ENCODE results near the gene SPDYE3.
"Not testable (repeated sequence)": the region's sequence is repeated elsewhere in the genome, so short reads cannot be mapped to it uniquely, and the experiment has no call there.

SPDYE3 gene

GRCh38 chr7:100307402-100307801 lies at the start of gene SPDYE3:
Gene SPDYE3 (plus strand): TSS chr7:100307702. CDS start chr7:100307886, 184 bp downstream.
- not testable (repeated sequence) for DNase-seq

GRCh38 chr7:100259984-100260383 lies 47.5 kb upstream of the SPDYE3 start:
- DNase-seq: not testable (repeated sequence)

- DNase-seq: not testable (repeated sequence)
Observed at GRCh38 chr7:100262896-100263295, 44.6 kb upstream of the SPDYE3 start.

- DNase-seq: not testable (repeated sequence)
Observed at GRCh38 chr7:100264223-100264622, 43.3 kb upstream of the SPDYE3 start.

- DNase-seq: not testable (repeated sequence)
Observed at GRCh38 chr7:100264669-100265165, 42.8 kb upstream of the SPDYE3 start.

- DNase-seq: not testable (repeated sequence)
Observed at GRCh38 chr7:100265851-100266250, 41.7 kb upstream of the SPDYE3 start.

GRCh38 chr7:100266576-100267354 lies 40.7 kb upstream of the SPDYE3 start:
- no peak for DNase-seq

- no peak for DNase-seq
Observed at GRCh38 chr7:100267648-100268047, 39.9 kb upstream of the SPDYE3 start.

- not testable (repeated sequence) for DNase-seq
Observed at GRCh38 chr7:100268882-100269281, 38.6 kb upstream of the SPDYE3 start.

- not testable (repeated sequence) for DNase-seq
Observed at GRCh38 chr7:100269306-100270045, 38.0 kb upstream of the SPDYE3 start.

GRCh38 chr7:100270046-100270918 lies 37.2 kb upstream of the SPDYE3 start:
- DNase-seq: not testable (repeated sequence)

GRCh38 chr7:100270941-100271593 lies 36.4 kb upstream of the SPDYE3 start:
- DNase-seq: not testable (repeated sequence)

- peak; percentile 75 for DNase-seq
Observed at GRCh38 chr7:100271716-100272537, 35.6 kb upstream of the SPDYE3 start.

GRCh38 chr7:100272538-100272902 lies 35.0 kb upstream of the SPDYE3 start:
- DNase-seq: not testable (repeated sequence)

- DNase-seq: no peak
Observed at GRCh38 chr7:100275120-100275519, 32.4 kb upstream of the SPDYE3 start.

- not testable (repeated sequence) for DNase-seq
Observed at GRCh38 chr7:100276126-100276525, 31.4 kb upstream of the SPDYE3 start.

- DNase-seq: not testable (repeated sequence)
Observed at GRCh38 chr7:100282069-100282608, 25.4 kb upstream of the SPDYE3 start.

- DNase-seq: not testable (repeated sequence)
Observed at GRCh38 chr7:100283147-100283546, 24.4 kb upstream of the SPDYE3 start.

- not testable (repeated sequence) for DNase-seq
Observed at GRCh38 chr7:100287191-100287969, 20.1 kb upstream of the SPDYE3 start.

- not testable (repeated sequence) for DNase-seq
Observed at GRCh38 chr7:100288258-100288657, 19.2 kb upstream of the SPDYE3 start.
